Thymus (tissue), 11 donors: Measurements from ENCODE around the gene POC1A. TPM values are rescaled to one million over a fixed set of nuclear protein-coding genes. Genes with fewer than 3 reads are reported as not detected.
A peak's percentile ranks its signal among the peaks of the same experiment; 100 is the strongest.

Source experiments
- DNase-seq, 9 donors: peaks; one replicate each; pipeline ENCODE4 v3.0.0-alpha.2; 2013; ENCODE audit warnings: low spot score in 9 of 9, low read depth in 6 of 9, missing footprints in 1 of 9
- H3K27ac ChIP-seq, 2 donors: one replicate each; pipeline ENCODE4 v1.5.1; 2013; ENCODE audit warnings: control low read depth in 1 of 2, low read depth in 1 of 2, low read length in 1 of 2, mild to moderate bottlenecking in 1 of 2, moderate library complexity in 1 of 2
- H3K27me3 ChIP-seq, 2 donors: one replicate each; pipeline ENCODE4 v1.5.1; 2013; ENCODE audit warnings: low read length in 1 of 2; ENCODE audit not compliant: control insufficient read depth in 2 of 2, insufficient read depth in 1 of 2
- H3K36me3 ChIP-seq, 2 donors: one replicate each; pipeline ENCODE4 v1.5.1; 2013; ENCODE audit warnings: low read length in 1 of 2, mild to moderate bottlenecking in 1 of 2, moderate library complexity in 1 of 2; ENCODE audit not compliant: control insufficient read depth in 2 of 2, insufficient read depth in 2 of 2
- H3K4me1 ChIP-seq, 2 donors: one replicate each; pipeline ENCODE4 v1.5.1; 2013; ENCODE audit warnings: low read length in 2 of 2; ENCODE audit not compliant: control insufficient read depth in 2 of 2, insufficient read depth in 2 of 2
- H3K4me3 ChIP-seq, 2 donors: one replicate each; pipeline ENCODE4 v1.5.1; 2013; ENCODE audit warnings: low read length in 2 of 2, control low read depth in 1 of 2, mild to moderate bottlenecking in 1 of 2
- H3K9me3 ChIP-seq, 2 donors: one replicate each; pipeline ENCODE4 v1.5.1; 2013; ENCODE audit warnings: low read length in 1 of 2, mild to moderate bottlenecking in 1 of 2; ENCODE audit not compliant: control insufficient read depth in 2 of 2, insufficient read depth in 1 of 2
- WGBS: extraction: QIAGEN DNeasy Blood & Tissue Kit; methylation state at CpG from one replicate; pipeline ENCODE4 v1.1.7; 2013; 5-methylcytosine and 5-hydroxymethylcytosine counted together
- polyA plus RNA-seq: library from polyadenylated mRNA; stranded (reverse); fragments of 200-250 nt; gene quantifications from one replicate; pipeline ENCODE4 v1.2.3, GENCODE V29; 2013
- total RNA-seq: library from RNA; stranded (reverse); fragments of 120-200 nt; gene quantifications from one replicate; pipeline ENCODE4 v1.2.4, GENCODE V29; 2013
- donor health status: healthy.

Gene POC1A
- total and polyA plus RNA-seq, 2 donors, result 2.6 to 12.3 TPM

DNA sequence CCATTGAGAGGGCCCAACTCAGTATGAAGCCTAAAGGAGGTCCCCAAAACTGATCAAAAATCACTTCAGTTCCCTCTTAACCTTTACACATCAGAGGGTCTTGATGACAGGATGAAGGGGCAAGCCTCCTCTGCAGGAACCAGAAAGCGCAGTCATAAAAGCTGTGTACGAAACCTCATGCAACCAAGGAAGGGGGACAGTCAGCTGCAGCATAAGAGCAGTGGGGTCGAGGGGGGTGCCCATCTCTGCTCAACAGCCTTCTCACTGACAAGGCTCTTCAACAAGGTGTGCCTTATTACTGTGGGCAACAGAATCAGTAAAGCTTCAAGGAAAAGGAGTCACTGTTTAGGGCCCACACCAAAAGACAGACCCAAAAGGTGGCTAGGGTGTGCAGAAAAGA, 3.9 kb downstream of the POC1A start:
- H3K4me3 ChIP-seq, result no peak overlapping the region
- DNase-seq, result no peak
- H3K9me3 ChIP-seq, result no peaks in the 10 kb centered on the region
- H3K36me3 ChIP-seq, result peaks cover 26 to 49% of the 10 kb centered on the region in 2 donors
- H3K4me1 ChIP-seq, result peaks cover 10 to 17% of the 10 kb centered on the region in 2 donors
- H3K27me3 ChIP-seq, result no peaks in the 10 kb centered on the region
- 93% methylated on average over 3 of the region's 3 CpGs for WGBS
- no peak overlapping the region for H3K27ac ChIP-seq

DNA sequence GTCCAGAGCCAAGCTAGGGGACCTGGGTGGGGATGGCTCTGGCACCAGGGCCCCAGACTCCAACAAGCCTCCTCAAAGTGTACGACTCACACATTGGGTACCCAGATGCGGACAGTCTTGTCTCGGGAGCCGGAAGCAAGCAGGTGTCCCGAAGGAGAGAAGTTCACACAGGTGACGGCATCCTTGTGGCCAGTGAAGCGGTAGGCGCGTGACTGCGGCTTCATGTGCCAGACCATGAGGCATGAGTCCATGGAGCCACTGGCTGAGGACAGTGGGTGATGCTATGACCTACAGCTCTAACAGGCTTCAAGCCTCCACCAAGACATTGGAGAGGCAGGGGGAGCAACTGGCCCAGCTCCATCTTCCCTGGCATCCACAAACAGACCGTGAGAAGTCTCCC, 4.5 kb downstream of the POC1A start:
- H3K27me3 ChIP-seq, result no peaks in the 10 kb centered on the region
- peaks cover 31 to 52% of the 10 kb centered on the region in 2 donors for H3K36me3 ChIP-seq
- 97% methylated on average over 11 of the region's 11 CpGs for WGBS
- peaks cover 10 to 12% of the 10 kb centered on the region in 2 donors for H3K4me1 ChIP-seq
- no peak for DNase-seq
- H3K4me3 ChIP-seq, result no peak overlapping the region
- no peak overlapping the region for H3K27ac ChIP-seq
- H3K9me3 ChIP-seq, result no peaks in the 10 kb centered on the region

- Histone ChIP-seq H3K4me1 (peaks cover 12 to 13% of the 10 kb centered on the region in 2 donors), H3K36me3 (peaks cover 31 to 54% of the 10 kb centered on the region in 2 donors), H3K27ac (no peak overlapping the region), H3K4me3 (no peak overlapping the region), H3K9me3 (no peaks in the 10 kb centered on the region), H3K27me3 (no peaks in the 10 kb centered on the region)
- DNase-seq, result no peak
- WGBS, result 98% methylated on average over 8 of the region's 8 CpGs
Measured at GRCh38 chr3:52149021-52149420, 5.2 kb downstream of the POC1A start.

- Histone ChIP-seq H3K9me3 (no peaks in the 10 kb centered on the region), H3K4me1 (peaks cover 3 to 6% of the 10 kb centered on the region in 2 donors), H3K27me3 (no peaks in the 10 kb centered on the region), H3K36me3 (peaks cover 32 to 58% of the 10 kb centered on the region in 2 donors), H3K27ac (no peak overlapping the region), H3K4me3 (no peak overlapping the region)
- no peak for DNase-seq
- 97% methylated on average over 8 of the region's 8 CpGs for WGBS
Measured at GRCh38 chr3:52147804-52148203, 6.4 kb downstream of the POC1A start.

DNA sequence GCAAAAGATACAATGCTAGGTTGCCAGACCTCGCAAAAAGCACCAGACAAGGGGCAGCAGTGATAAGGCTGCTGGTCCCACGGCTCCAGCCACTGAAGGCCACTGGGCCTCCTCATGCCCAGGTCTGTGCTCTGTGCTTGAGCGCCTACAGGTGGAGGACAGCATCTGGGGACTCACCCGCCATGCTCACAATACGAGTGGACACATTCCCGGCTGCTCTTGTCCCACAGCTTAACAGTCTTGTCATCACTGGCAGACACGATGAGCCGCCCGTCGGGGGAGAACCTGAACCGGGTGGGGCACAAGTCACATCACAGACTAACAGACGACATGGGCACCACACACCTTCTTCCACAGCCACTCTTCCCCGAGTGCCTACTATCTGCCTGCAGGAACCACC, 7.4 kb downstream of the POC1A start:
- peaks cover 34 to 58% of the 10 kb centered on the region in 2 donors for H3K36me3 ChIP-seq
- no peak overlapping the region for H3K4me3 ChIP-seq
- 98% methylated on average over 13 of the region's 13 CpGs for WGBS
- DNase-seq, result no peak
- H3K27me3 ChIP-seq, result no peaks in the 10 kb centered on the region
- H3K27ac ChIP-seq, result no peak overlapping the region
- peaks cover 3 to 6% of the 10 kb centered on the region in 2 donors for H3K4me1 ChIP-seq
- no peaks in the 10 kb centered on the region for H3K9me3 ChIP-seq

- Histone ChIP-seq H3K4me1 (peaks cover 3 to 6% of the 10 kb centered on the region in 2 donors), H3K4me3 (no peak overlapping the region), H3K27ac (no peak overlapping the region), H3K9me3 (no peaks in the 10 kb centered on the region), H3K27me3 (no peaks in the 10 kb centered on the region), H3K36me3 (peaks cover 36 to 60% of the 10 kb centered on the region in 2 donors)
- WGBS, result 94% methylated on average over 1 of the region's 1 CpG
- no peak for DNase-seq
Measured at GRCh38 chr3:52146189-52146588, 8.0 kb downstream of the POC1A start.

DNA sequence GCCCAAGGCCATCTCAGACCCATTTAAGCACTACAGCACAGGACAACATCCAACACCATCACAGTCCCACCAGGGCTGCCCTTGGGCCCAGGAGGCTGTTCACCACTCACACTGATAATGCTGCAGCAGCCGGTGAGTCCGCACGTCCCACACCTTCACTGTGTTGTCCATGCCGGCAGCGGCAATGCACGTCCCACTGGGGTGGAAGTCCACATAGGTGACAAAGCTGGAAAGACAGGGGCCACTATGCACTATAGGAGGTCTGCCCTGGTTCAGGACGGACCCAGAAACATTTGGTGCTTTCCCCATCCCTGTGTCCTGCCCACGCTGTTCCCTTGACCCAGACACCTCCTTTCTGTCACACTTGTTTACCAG, 8.5 kb downstream of the POC1A start:
- WGBS, result 97% methylated on average over 8 of the region's 8 CpGs
- no peak for DNase-seq

DNA sequence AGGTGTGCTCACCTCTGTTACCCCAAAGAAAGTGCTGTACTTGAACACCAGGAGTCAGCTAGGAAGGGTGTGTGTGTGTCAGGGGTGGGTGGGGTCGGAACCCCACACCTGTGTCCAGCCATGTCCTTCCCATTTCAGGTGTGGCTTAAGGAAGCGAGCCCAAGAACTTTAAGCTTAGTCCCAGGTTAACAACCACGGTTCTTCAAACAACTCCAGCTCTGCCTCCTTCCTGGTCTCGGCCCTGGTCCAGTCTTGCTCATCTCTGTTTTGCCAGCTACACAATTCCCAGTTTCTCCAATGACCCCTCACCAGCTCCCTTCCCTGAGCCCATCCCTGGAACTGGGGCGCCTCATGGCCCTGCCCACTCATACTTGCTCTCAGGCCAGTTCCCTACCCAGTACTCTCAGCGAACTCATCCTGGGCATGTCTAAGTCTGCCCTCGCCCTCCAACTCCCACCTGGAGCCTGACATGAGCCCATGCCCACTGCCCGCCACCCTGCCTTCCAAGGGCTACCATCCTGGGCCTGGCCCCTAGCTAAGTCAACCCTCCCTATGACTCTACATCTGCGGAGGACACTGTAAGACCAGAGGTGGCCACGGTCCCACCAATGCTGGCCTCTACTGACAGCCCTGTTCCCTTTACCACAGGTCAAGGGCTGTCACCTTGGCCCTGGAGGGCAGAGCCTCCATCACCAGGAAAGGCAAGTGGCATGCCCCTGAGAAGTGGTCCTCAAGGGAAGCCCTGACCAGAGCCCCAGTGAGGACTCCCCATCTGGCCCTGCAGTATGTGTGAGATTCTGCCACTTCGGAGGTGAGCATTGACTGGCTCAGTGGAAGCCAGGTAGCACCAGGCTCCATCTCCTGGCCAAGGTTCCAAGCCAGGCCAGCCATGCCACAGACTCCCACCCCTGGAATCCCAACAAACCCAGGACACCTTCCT, 9.2 kb downstream of the POC1A start:
- no peak for DNase-seq
- WGBS, result 99% methylated on average over 11 of the region's 11 CpGs
- no peak overlapping the region for H3K4me3 ChIP-seq
- no peaks in the 10 kb centered on the region for H3K27me3 ChIP-seq
- peaks cover 45 to 62% of the 10 kb centered on the region in 2 donors for H3K36me3 ChIP-seq
- H3K9me3 ChIP-seq, result no peaks in the 10 kb centered on the region
- H3K4me1 ChIP-seq, result peaks cover 3 to 6% of the 10 kb centered on the region in 2 donors
- no peak overlapping the region for H3K27ac ChIP-seq

More for the DNA sequence above, 8.5 kb downstream of the POC1A start:
- no peak overlapping the region for H3K4me3 ChIP-seq
- peaks cover 40 to 63% of the 10 kb centered on the region in 2 donors for H3K36me3 ChIP-seq
- peaks cover 3 to 6% of the 10 kb centered on the region in 2 donors for H3K4me1 ChIP-seq
- no peak overlapping the region for H3K27ac ChIP-seq
- H3K9me3 ChIP-seq, result no peaks in the 10 kb centered on the region
- H3K27me3 ChIP-seq, result no peaks in the 10 kb centered on the region

- no peak overlapping the region for H3K4me3 ChIP-seq
- H3K27me3 ChIP-seq, result no peaks in the 10 kb centered on the region
- 94% methylated on average over 3 of the region's 3 CpGs for WGBS
- H3K4me1 ChIP-seq, result peaks cover 3 to 6% of the 10 kb centered on the region in 2 donors
- H3K9me3 ChIP-seq, result no peaks in the 10 kb centered on the region
- no peak overlapping the region for H3K27ac ChIP-seq
- H3K36me3 ChIP-seq, result peaks cover 41 to 56% of the 10 kb centered on the region in 2 donors
- peak; percentile 60 to 90 (median 80) for DNase-seq
Measured at GRCh38 chr3:52144034-52144795, 10.0 kb downstream of the POC1A start.
